Astrocyte of the spinal cord (primary cell): ENCODE measurements around the gene DCAF17.
"Not testable (repeated sequence)": the region's sequence is repeated elsewhere in the genome, so short reads cannot be mapped to it uniquely, and the experiment has no call there.

ENCODE experiments used
- DNase-seq: peaks from one replicate; pipeline ENCODE4 v3.0.0; 2011; ENCODE audit warnings: low read depth, low spot score
- H3K4me3 ChIP-seq: 2 replicates; pipeline ENCODE4 v1.5.1; 2011; ENCODE audit warnings: low read depth, mild to moderate bottlenecking, low read length, moderate library complexity
- in situ Hi-C: cut with HindIII; loops from 2 replicates; pipeline ENCODE4 v1.10.0; 2017; ENCODE audit warnings: low sequenced_read_pairs
- TF ChIP-seq, protein P1 (sequence below): IDR thresholded peaks from 2 replicates; pipeline ENCODE4 v1.5.1; 2012; ENCODE audit warnings: low read depth, mild to moderate bottlenecking, low read length, inconsistent platforms

DCAF17 gene

DNA sequence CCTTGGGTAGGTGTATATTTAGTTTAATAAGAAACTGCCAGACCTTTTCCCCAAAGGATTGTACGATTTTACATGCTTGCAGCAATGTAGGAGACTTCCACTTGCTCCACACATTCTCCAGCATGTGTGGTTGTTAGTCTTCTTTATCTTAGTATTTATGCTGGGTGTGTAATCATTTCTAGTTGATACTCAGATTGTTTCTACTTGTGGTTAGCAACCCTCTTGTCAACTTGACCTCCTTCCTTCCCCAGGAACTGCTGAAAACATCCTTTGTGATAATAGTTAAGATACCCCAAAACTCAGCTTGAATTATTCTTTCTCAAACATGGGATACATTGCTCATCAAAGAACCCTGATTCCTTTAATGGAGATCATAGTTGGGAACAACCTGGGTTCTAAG lies 51.1 kb downstream of the DCAF17 start:
- no peak overlapping the region for H3K4me3 ChIP-seq
- in situ Hi-C loops: no loop called here
- no peak for DNase-seq
- TF ChIP-seq, protein P1, sequence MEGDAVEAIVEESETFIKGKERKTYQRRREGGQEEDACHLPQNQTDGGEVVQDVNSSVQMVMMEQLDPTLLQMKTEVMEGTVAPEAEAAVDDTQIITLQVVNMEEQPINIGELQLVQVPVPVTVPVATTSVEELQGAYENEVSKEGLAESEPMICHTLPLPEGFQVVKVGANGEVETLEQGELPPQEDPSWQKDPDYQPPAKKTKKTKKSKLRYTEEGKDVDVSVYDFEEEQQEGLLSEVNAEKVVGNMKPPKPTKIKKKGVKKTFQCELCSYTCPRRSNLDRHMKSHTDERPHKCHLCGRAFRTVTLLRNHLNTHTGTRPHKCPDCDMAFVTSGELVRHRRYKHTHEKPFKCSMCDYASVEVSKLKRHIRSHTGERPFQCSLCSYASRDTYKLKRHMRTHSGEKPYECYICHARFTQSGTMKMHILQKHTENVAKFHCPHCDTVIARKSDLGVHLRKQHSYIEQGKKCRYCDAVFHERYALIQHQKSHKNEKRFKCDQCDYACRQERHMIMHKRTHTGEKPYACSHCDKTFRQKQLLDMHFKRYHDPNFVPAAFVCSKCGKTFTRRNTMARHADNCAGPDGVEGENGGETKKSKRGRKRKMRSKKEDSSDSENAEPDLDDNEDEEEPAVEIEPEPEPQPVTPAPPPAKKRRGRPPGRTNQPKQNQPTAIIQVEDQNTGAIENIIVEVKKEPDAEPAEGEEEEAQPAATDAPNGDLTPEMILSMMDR: no peak

DNA sequence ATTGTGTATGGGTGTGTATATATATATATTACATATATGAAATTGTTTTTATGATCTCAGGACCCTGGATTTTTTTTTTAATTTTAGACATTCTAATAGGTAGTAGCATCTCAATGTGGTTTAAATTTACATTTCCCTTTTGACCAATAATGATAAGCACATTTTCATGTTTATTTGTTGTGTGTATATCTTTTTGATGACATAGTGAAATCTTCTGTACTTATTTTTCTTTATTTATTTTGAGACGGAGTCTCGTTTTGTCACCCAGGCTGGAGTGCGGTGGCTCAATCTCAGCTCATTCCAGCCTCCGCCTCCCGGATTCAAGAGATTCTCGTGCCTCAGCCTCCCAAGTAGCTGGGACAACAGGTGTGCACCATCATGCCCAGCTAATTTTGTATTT lies 53.2 kb downstream of the DCAF17 start:
- in situ Hi-C loops: no loop called here
- no peak overlapping the region for H3K4me3 ChIP-seq
- TF ChIP-seq, protein P1: no peak
- no peak for DNase-seq

DNA sequence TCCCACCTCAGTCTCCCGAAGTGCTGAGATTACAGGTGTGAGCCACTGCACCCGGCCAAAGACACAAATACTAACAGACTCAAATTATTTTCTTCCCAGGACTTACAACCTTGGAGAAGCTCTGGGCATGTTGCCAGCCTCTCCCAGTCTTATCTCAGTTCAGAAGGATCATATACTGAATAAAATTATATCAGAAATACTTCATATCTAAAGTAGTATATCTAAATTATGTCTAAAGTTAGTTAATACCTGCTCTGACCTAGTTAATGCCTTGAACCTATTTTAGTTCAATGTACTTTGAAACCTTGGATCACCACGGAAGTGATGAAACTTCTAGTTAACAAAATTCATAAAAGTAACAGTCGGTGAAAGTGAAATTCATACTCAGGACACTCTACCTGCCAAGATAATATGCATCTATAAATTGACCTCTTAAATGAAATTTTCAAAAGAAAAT lies 53.8 kb downstream of the DCAF17 start:
- H3K4me3 ChIP-seq: no peak overlapping the region
- TF ChIP-seq, protein P1: no peak
- in situ Hi-C loops: no loop called here
- no peak for DNase-seq

DNA sequence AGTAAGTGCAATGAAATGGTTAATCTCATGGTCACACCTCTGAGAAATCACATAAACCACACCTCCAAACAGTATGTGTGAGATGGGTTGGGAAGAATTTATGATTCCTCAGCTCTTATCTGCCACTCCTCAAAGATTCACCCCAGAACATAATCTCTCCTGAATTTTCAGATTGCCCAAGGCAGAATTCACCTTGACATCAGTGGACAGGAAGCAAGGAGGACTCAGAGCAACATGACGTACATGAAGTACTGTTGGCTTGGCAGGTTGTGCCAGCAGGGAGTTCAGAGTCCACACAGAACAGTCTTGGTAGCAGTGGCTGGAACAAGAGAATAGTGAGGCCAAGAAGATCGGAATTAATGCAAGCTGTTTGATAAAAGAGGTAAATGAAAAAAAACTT lies 56.6 kb downstream of the DCAF17 start:
- no peak overlapping the region for H3K4me3 ChIP-seq
- TF ChIP-seq, protein P1: no peak
- in situ Hi-C loops: no loop called here
- no peak for DNase-seq

DNA sequence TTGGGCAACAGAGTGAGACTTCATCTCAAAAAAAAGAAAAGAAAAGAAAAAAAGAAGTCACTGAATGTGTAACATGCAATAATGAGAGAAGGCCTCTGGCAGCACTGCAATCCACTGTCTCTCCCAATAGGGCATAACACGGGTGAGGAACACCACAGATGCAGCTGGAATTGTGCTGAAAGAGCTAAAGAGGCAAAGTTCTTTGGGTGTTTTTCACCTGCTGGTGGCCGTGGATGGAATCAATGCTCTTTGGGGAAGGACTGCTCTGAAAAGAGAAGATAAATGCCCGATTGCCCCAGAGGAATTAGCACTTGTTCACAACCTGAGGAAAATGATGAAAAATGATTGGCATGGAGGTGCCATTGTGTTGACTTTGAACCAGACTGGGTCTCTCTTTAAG lies 57.3 kb downstream of the DCAF17 start:
- TF ChIP-seq, protein P1: no peak
- no peak for DNase-seq
- H3K4me3 ChIP-seq: no peak overlapping the region
- in situ Hi-C loops: no loop called here

DNA sequence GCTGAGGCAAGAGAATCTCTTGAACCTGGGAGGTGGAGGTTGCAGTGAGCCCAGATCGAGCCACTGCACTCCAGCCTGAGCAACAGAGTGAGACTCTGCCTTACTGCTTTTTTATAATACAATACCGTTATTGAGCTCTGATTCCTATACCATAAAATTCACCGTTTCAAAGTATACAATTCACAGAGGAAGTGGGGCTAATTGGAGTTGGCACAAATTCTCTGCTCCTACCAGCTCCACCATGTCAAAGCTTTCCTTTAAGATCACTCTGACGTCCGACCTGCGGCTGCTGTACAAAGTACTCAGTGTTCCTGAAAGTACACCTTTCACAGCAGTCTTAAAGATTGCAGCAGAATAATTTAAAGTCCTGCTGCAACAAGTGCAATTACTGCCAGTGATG lies 58.6 kb downstream of the DCAF17 start:
- DNase-seq: no peak
- in situ Hi-C loops: no loop called here
- H3K4me3 ChIP-seq: no peak overlapping the region
- TF ChIP-seq, protein P1: no peak

DNA sequence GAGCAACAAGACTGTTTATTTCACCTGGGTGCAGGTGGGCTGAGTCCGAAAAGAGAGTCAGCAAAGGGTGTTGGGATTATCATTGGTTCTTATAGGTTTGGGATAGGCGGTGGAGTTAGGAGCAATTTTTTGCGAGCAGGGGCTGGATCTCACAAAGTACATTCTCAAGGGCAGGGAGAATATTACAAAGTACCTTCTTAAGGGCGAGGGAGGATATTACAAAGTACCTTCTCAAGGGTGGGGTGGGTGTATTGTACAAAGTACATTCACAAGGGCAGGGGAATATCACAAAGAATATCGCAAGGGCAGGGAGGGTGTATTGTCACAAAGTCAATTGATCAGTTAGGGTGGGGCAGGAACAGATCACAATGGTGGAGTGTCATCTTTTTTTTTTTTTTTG lies 63.6 kb downstream of the DCAF17 start:
- H3K4me3 ChIP-seq, in situ Hi-C loops, DNase-seq: not testable (repeated sequence)
